Anterior cingulate cortex (tissue), 58 donors: ENCODE measurements around the gene ARHGAP15.

Source experiments
- DNase-seq, 58 donors: peaks; one replicate each; lab custom pipeline; 2025; lab: John Stamatoyannopoulos, UW

The ARHGAP15 gene

DNA sequence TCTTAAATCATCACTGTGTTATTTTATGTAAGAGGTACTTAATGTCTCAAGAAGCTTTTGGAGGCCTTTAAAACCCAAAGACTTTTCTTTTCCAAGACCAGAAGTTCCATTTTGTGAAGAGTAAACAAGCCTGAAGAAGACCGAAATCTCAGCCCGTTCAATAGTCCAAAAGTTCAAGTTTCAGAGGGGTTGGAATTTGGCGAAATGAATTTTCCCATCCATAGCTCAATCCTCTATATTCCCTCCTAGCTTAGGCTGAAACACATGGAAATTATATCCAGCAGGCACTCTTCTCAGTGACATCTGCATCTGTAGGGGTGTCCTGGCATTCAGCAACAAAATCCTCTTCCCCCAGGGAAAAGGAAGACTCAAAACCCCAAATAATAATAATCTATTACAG is 344.6 kb downstream of the ARHGAP15 start:
- DNase-seq = no peak

DNA sequence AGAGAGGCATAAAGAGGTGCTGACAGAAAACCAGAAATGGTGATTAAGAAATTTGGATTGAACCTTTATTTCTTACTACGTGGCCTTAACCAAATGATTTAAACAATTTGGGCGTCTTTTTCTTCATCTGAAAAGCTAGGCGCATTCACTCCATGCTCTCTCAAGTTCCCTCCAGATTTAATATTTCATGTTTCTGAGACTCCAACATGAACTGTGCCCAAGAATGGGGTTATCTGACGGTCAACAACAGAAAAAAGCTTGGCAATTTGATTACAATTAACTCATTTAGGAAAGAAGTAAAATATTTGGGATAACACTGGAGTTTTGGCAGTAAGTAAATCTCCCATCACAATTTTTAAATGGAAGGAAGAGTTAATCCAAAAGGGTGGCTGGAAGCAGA is 345.4 kb downstream of the ARHGAP15 start:
- no peak for DNase-seq

- peak in 2 of 58 donors; percentile 0 for DNase-seq
Observed at GRCh38 chr2:143475041-143475776, 346.0 kb downstream of the ARHGAP15 start.

- DNase-seq = no peak
Observed at GRCh38 chr2:143476336-143477087, 347.3 kb downstream of the ARHGAP15 start.

GRCh38 chr2:143477714-143478443 is 348.7 kb downstream of the ARHGAP15 start:
- no peak for DNase-seq

DNA sequence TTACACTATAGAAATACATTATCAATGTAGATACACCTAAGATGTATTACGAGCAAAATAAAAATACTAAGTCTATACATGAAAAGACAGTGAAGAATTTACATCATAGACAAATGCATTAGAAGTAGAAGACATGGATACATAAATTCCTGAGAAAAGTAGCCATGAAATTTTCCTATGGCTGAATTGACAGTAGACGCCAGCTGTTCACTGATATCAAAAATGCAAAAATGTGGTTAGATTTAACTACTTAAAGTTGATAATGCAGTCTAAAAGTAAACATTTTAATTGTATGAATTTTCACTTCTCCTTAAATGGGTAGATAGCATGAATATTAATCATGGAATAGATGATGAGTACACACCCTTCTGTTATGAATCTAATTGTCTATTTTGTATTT is 350.9 kb downstream of the ARHGAP15 start:
- no peak for DNase-seq

DNA sequence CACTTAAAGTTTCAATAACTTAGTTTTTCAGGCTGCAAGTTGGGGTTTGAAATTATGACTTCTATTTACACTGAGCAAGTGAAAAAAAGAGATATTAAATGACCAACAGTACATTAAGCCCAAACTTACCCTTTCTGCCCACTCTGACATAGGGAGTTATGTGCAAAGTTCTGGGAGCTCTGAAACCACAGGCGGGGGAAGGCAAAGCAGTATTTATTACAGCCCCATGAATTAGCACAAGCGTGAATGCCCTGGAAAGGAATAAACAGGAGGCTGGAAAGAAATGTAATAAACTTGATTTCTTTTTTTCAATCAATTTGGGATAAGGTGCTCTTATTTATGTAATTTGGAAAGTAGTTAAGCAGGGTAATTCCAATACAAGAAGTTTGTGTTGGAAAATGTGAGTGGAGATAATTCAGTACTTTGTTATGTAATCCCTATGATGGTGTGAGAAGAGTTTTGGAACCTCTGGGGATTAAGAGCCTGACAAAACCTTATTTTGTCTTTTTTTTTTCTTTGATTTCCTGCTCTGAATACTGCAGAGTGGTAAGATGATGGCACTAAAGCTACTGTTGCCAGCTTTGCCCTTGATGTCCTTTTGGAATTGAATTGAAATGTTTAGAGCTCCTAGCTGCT is 351.5 kb downstream of the ARHGAP15 start:
- DNase-seq = no peak

DNA sequence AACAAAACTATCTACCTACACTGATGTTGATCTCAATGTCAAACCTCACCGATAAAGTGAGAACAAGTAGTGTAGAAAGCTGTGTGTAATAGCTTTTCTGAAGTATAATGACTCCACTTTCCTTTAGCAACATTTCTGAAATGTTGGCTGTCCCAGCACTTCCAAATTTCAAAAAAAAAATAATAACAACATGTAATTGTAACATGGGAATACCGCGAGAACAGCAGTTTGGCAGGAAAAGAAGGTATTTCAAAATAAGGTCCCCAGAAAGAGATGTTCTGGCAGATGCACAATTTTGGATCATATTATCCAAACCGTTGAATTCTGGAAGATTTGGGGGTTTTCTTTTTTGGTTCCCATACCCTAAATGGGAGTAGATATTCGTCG is 352.0 kb downstream of the ARHGAP15 start:
- no peak for DNase-seq

DNA sequence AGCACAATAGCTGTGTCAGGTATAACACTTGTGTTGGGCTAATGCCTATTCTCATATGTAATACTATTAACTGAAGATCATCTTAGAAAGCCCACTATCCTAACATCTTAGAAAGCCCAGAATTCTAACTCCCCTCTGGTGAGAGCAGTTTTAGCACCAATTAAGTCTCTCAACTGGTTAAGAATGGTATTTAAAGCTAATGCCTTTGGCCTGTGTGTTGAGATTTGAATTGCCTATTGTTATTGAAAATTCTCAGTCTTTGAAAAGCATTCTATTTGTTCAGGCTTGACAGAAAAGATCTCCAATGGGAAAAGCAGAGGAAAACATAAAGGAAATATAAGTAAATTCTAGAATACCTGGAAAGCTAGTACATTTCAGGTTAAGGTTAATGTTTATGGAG is 352.5 kb downstream of the ARHGAP15 start:
- DNase-seq = no peak

GRCh38 chr2:143482316-143482715 is 353.1 kb downstream of the ARHGAP15 start:
- no peak for DNase-seq

GRCh38 chr2:143482771-143483170 is 353.6 kb downstream of the ARHGAP15 start:
- no peak for DNase-seq

DNA sequence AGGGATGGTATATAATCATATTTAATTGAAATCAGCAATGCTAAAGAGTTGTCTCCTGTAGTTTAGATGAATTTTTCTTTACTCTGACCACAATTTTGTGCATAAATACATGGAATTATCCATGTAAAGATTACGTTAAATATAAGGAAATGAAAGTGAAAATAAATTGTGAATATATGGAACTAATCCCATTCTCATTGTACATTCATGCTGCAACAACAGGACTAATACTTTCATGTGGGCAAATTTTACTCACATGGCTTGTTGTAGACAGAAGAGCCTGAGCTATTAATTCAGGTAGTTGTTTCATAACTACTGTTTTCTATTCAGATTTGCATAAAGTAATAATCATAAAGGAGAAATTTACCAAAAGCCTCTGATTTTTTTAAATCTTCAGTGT is 357.8 kb downstream of the ARHGAP15 start:
- DNase-seq = no peak

- no peak for DNase-seq
Observed at GRCh38 chr2:143489145-143489544, 359.9 kb downstream of the ARHGAP15 start.

GRCh38 chr2:143491131-143491530 is 361.9 kb downstream of the ARHGAP15 start:
- DNase-seq = no peak

GRCh38 chr2:143493339-143493738 is 364.1 kb downstream of the ARHGAP15 start:
- no peak for DNase-seq

GRCh38 chr2:143497726-143498125 is 368.5 kb downstream of the ARHGAP15 start:
- no peak for DNase-seq

GRCh38 chr2:143498496-143498895 is 369.3 kb downstream of the ARHGAP15 start:
- no peak for DNase-seq

- DNase-seq = no peak
Observed at GRCh38 chr2:143499061-143499460, 369.8 kb downstream of the ARHGAP15 start.

DNA sequence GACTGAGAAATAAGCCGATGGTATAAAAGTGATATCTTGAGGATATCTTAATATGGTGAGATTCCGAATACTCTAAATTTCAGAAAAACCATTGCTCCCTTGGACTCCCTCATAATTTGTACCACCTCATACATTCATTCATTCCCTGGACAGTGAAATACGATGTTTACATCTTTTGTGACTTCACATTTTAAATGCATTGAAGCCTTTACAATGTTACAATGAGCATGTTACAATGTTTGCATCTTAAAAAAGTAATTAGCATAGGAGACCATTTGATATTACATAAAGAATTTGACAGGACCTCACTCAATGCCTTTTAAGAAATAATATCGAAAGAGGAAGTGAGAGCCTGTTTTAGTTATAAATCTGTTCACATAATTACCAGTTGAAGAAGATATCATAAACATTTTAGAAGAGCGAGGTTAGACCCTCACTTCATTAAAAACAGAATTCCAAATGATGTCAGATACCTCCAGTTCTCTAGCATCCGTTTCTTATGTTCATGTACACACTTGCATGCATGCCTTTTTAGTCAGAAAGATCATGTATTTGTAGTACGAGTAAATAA is 372.0 kb downstream of the ARHGAP15 start:
- DNase-seq = no peak

DNA sequence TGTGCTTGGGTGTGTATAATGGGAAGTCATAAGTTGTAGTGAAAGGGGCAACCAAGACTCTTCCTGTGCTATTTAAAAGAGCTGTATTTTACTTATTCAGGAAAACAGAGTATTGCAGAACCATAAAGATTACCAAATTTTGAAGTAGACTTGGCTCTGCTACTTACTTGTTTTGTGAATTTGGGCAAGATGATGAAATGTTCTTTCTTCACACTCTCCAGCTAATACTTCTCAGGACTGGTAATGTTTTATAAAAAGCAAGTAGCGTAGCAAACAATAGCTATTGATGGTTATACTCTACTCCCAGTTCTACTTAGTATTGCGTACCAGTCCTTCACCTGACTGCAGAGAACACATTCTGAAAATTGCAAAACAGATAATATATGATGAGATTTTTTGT is 374.1 kb downstream of the ARHGAP15 start:
- DNase-seq = no peak

DNA sequence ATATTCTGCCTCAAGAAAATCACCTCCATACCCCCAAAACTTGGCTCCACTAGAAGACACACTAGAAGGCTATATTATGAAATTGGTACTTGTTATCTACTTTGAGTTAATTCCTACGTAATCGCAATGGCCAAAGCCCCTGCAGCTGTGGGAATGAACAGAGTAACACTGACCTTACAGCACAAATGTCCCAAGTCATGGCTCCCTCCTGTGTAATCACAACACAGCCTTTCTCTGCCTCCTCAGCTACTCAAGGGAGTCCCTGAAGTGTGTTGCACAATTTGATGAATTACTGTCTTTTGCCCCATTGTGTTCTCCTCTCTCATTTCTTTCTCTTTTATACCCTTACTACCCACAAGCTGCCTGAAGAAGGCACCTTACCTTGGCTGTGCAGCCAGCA is 375.2 kb downstream of the ARHGAP15 start:
- DNase-seq = no peak
